ENCODE data around the gene NOXA1. TPM values are rescaled to one million over a fixed set of nuclear protein-coding genes. Genes with fewer than 3 reads are reported as not detected.

NOXA1 gene
- total RNA-seq, 6 experiments from 2014 or later, result 4.7 to 8.0 (median 5.7) TPM

- peak in 2 of 4 donors; percentile 4 to 10 for ATAC-seq
- Histone ChIP-seq H3K4me3 (peak overlapping the region in 2 of 3 donors; percentile 31 to 48), H3K9me3 (no peaks in the 10 kb centered on the region), H3K36me3 (no peaks in the 10 kb centered on the region), H3K27me3 (no peaks in the 10 kb centered on the region), H3K4me1 (peaks cover 0 to 12% (median 5%) of the 10 kb centered on the region in 4 donors), H3K27ac (no peak overlapping the region)
- TF ChIP-seq, protein P1, sequence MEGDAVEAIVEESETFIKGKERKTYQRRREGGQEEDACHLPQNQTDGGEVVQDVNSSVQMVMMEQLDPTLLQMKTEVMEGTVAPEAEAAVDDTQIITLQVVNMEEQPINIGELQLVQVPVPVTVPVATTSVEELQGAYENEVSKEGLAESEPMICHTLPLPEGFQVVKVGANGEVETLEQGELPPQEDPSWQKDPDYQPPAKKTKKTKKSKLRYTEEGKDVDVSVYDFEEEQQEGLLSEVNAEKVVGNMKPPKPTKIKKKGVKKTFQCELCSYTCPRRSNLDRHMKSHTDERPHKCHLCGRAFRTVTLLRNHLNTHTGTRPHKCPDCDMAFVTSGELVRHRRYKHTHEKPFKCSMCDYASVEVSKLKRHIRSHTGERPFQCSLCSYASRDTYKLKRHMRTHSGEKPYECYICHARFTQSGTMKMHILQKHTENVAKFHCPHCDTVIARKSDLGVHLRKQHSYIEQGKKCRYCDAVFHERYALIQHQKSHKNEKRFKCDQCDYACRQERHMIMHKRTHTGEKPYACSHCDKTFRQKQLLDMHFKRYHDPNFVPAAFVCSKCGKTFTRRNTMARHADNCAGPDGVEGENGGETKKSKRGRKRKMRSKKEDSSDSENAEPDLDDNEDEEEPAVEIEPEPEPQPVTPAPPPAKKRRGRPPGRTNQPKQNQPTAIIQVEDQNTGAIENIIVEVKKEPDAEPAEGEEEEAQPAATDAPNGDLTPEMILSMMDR (IDR thresholded peaks at IDR 0.05), result no peak
- no peak for TF ChIP-seq POLR2A (IDR thresholded peaks at IDR 0.05)
- 100% methylated on average over 1 of the region's 20 CpGs for WGBS (ENCODE audit: insufficient coverage, low coverage, low lambda C conversion rate, missing lambda C conversion rate)
- no peak for DNase-seq
- intact Hi-C loops (cut with DNase I), result loop anchor here (5.0 to 10.0 kb wide), 2 partner anchors 101 to 109 kb away; partner anchors contain the start of gene NRARP (in 1 of the 2)
Measured at GRCh38 chr9:137406085-137406760, 17.0 kb upstream of the NOXA1 start.

DNA sequence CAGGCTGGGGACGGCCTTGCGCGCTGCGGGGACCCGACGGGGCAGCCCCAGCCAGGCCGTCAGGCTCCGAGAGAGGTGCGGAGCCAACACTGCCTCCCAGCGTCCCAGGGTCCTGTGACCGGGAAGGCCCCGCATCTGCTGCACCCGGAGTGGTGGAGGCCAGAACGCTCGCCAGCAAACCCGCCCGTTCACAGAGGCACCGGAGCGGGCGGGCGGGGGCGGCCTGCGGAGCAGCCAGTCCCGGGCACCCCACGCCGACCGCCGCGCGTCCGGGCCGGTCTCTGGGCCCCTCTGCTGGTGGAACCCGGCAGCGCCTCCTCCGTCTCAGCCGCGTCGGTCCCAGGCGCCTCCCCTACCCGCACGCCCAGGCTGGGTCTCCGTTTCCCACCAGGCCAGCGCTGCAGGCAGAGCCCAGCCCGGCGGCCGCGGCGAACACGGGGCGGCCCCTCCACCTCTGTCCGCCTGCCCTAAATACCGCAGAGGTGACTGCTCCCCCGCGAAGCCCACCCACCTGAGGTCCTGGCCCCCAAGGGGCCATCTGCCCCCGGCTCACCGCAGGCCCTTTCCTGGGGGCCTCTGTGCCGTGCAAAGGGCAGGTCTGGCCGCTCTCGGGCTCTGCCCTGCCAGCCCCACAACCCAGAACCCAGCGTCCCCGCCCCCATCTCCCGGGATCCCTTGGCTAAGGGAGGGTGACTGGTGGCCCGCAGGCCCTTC, 16.2 kb upstream of the NOXA1 start:
- Histone ChIP-seq H3K9me3 (no peaks in the 10 kb centered on the region), H3K4me3 (peak overlapping the region; percentile 25 to 48 (median 31)), H3K36me3 (no peaks in the 10 kb centered on the region), H3K27ac (no peak overlapping the region), H3K4me1 (peaks cover 0 to 12% (median 5%) of the 10 kb centered on the region in 4 donors), H3K27me3 (no peaks in the 10 kb centered on the region)
- DNase-seq (peak; percentile 65 to 78 (median 69)), ATAC-seq (peak; percentile 86 to 94 (median 90))
- TF ChIP-seq POLR2A (IDR thresholded peaks at IDR 0.05), result no peak
- TF ChIP-seq, protein P1 (IDR thresholded peaks at IDR 0.05), result peak; percentile 75 to 86 (median 83)
- 0% methylated on average over 11 of the region's 63 CpGs for WGBS (ENCODE audit: insufficient coverage, low coverage, low lambda C conversion rate, missing lambda C conversion rate)
- intact Hi-C loops (cut with DNase I), result loop anchor here (5.0 to 10.0 kb wide), 2 partner anchors 102 to 110 kb away; partner anchors contain the start of gene NRARP (in 1 of the 2)

DNA sequence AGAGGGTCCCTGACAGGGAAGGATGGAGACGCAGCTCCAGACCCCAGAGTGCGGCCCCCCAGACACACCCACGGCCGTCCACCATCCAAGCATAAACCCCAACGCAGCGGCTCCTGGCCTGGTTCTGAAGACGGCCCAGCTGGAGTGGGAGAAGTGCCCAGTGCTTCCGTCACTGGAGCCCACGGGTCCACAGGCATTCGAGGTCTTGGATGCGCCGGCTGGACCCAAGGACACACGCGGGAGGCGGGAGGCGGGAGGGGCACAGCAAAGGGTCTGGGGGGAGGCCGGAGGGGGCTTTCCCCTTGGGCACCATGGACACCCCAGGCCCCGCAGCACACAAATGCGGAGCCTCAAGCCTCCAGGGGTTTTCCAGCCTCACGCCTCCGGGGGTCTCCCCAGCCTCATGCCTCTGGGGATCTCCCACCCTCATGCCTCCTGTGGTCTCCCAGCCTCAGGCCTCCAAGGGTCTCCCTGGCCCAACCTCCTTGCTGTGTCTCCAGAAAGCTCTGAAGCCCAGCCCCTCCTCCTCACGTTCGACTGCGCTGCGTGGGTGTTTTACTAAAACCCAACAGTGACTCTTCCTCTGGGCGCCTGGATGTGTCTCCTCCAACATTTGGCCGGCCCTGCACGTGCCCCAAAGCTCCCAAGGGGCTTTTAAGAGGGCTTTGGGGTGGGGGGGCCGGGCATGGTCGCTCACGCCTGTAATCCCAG, 15.4 kb upstream of the NOXA1 start:
- 44% methylated on average over 19 of the region's 31 CpGs for WGBS (ENCODE audit: insufficient coverage, low coverage, low lambda C conversion rate, missing lambda C conversion rate)
- intact Hi-C loops (cut with DNase I), result loop anchor here (5.0 to 10.0 kb wide), 2 partner anchors 103 to 110 kb away; partner anchors contain the start of gene NRARP (in 1 of the 2)
- H3K4me3 ChIP-seq, result no peak overlapping the region
- H3K27me3 ChIP-seq, result no peaks in the 10 kb centered on the region
- no peak overlapping the region for H3K27ac ChIP-seq
- H3K36me3 ChIP-seq, result no peaks in the 10 kb centered on the region
- no peaks in the 10 kb centered on the region for H3K9me3 ChIP-seq
- DNase-seq, result no peak
- TF ChIP-seq POLR2A (IDR thresholded peaks at IDR 0.05), result no peak
- TF ChIP-seq, protein P1 (IDR thresholded peaks at IDR 0.05), result no peak
- peak in 1 of 4 donors; percentile 5 for ATAC-seq
- H3K4me1 ChIP-seq, result peaks cover 0 to 12% (median 5%) of the 10 kb centered on the region in 4 donors

DNA sequence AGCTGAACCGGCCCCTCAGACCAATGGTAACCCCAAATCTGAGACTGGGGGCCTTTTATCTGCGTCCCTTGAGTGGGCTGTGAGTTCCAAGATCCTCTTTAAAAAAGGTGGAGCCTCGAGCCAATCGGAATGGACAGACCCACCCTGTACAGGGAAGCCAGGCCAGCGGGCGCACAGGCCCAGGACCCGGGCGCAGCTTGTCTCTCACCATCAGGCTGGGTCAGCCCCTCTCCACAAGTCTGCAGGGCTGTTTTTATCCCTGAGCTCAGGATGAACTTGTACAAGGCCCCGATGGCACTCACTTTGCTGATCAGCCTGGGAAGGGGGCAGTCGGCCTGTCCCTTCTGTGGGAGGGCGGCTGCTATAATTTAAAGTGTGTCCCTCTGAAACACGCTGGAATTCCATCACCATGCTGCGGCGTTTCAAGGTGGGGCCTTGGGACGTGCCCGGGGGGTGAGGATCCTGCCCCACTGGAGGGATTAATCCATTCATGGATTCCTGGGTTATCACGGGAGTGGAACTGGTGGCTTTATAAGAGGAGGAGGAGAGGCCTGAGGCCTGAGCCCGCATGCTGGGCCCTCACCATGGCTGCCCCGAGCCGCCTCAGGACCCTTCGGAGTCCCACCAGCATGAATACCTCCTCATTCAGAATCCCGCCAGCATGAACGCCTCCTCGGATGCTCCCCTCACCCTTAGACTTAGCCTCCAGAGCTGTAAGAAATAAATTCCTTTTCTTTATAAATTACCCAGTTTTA, 14.4 kb upstream of the NOXA1 start:
- intact Hi-C loops (cut with DNase I), result loop anchor here (5.0 to 10.0 kb wide), 2 partner anchors 104 to 112 kb away; partner anchors contain the start of gene NRARP (in 1 of the 2)
- Histone ChIP-seq H3K36me3 (no peaks in the 10 kb centered on the region), H3K27ac (no peak overlapping the region), H3K4me1 (peaks cover 0 to 12% (median 5%) of the 10 kb centered on the region in 4 donors), H3K4me3 (no peak overlapping the region), H3K9me3 (no peaks in the 10 kb centered on the region), H3K27me3 (no peaks in the 10 kb centered on the region)
- no peak for DNase-seq
- no peak for ATAC-seq
- WGBS (ENCODE audit: insufficient coverage, low coverage, low lambda C conversion rate, missing lambda C conversion rate), result 81% methylated on average over 8 of the region's 24 CpGs
- TF ChIP-seq, protein P1 (IDR thresholded peaks at IDR 0.05), result no peak
- TF ChIP-seq POLR2A (IDR thresholded peaks at IDR 0.05), result no peak

All from right lobe of liver (tissue), 6 donors.